Measurements from ENCODE around the gene PDE4B. TPM values are rescaled to one million over a fixed set of nuclear protein-coding genes. Genes with fewer than 3 reads are reported as not detected.

PDE4B gene
- total and polyA plus RNA-seq, 7 donors, result 1.6 to 17.2 (median 10.7) TPM

GRCh38 chr1:66282891-66283621, 490.4 kb downstream of the PDE4B start:
- no peak overlapping the region for H3K4me3 ChIP-seq
- no peaks in the 10 kb centered on the region for H3K36me3 ChIP-seq
- TF ChIP-seq POLR2A (IDR thresholded peaks at IDR 0.05) (no peak), EP300 (IDR thresholded peaks at IDR 0.05) (no peak), POLR2AphosphoS5 (IDR thresholded peaks at IDR 0.05) (no peak), CTCF (IDR thresholded peaks at IDR 0.05) (no peak)
- DNase-seq, result no peak
- no peaks in the 10 kb centered on the region for H3K27me3 ChIP-seq
- H3K9me3 ChIP-seq, result no peaks in the 10 kb centered on the region
- no peak overlapping the region for H3K27ac ChIP-seq
- intact Hi-C loops (cut with DNase I), result no loop called here
- WGBS, 2 donors, result 83 to 93% methylated on average over 3 of the region's 3 CpGs
- peaks cover 0 to 26% (median 6%) of the 10 kb centered on the region in 4 donors for H3K4me1 ChIP-seq

GRCh38 chr1:66283622-66284041, 490.9 kb downstream of the PDE4B start:
- Histone ChIP-seq H3K27ac (no peak overlapping the region), H3K4me1 (peaks cover 0 to 20% (median 6%) of the 10 kb centered on the region in 4 donors), H3K4me3 (no peak overlapping the region), H3K36me3 (no peaks in the 10 kb centered on the region), H3K9me3 (no peaks in the 10 kb centered on the region), H3K27me3 (no peaks in the 10 kb centered on the region)
- intact Hi-C loops (cut with DNase I), result no loop called here
- no peak for DNase-seq
- 65 to 86% methylated on average over 2 of the region's 2 CpGs for WGBS, 2 donors
- TF ChIP-seq CTCF (IDR thresholded peaks at IDR 0.05) (no peak), EP300 (IDR thresholded peaks at IDR 0.05) (no peak)

GRCh38 chr1:66284746-66285145, 492.1 kb downstream of the PDE4B start:
- Histone ChIP-seq H3K9me3 (no peaks in the 10 kb centered on the region), H3K36me3 (no peaks in the 10 kb centered on the region), H3K27ac (no peak overlapping the region), H3K27me3 (no peaks in the 10 kb centered on the region), H3K4me1 (peaks cover 0 to 14% (median 6%) of the 10 kb centered on the region in 4 donors), H3K4me3 (no peak overlapping the region)
- 67 to 93% methylated on average over 2 of the region's 2 CpGs for WGBS, 2 donors
- intact Hi-C loops (cut with DNase I), result no loop called here
- TF ChIP-seq POLR2AphosphoS5 (IDR thresholded peaks at IDR 0.05), result no peak
- TF ChIP-seq EP300 (IDR thresholded peaks at IDR 0.05), result no peak
- no peak for DNase-seq

GRCh38 chr1:66285618-66286270, 493.0 kb downstream of the PDE4B start:
- WGBS, 2 donors, result 31 to 54% methylated on average over 2 of the region's 2 CpGs
- intact Hi-C loops (cut with DNase I), result no loop called here
- no peak for TF ChIP-seq POLR2AphosphoS5 (IDR thresholded peaks at IDR 0.05)
- TF ChIP-seq EP300 (IDR thresholded peaks at IDR 0.05), result no peak
- TF ChIP-seq POLR2A (IDR thresholded peaks at IDR 0.05), result no peak
- no peak for TF ChIP-seq CTCF (IDR thresholded peaks at IDR 0.05)

GRCh38 chr1:66286307-66286706, 493.6 kb downstream of the PDE4B start:
- Histone ChIP-seq H3K27me3 (no peaks in the 10 kb centered on the region), H3K36me3 (no peaks in the 10 kb centered on the region), H3K9me3 (no peaks in the 10 kb centered on the region), H3K4me3 (no peak overlapping the region), H3K4me1 (peaks cover 0 to 16% (median 7%) of the 10 kb centered on the region in 4 donors), H3K27ac (no peak overlapping the region)
- intact Hi-C loops (cut with DNase I), result no loop called here
- no peak for DNase-seq
- no peak for TF ChIP-seq POLR2AphosphoS5 (IDR thresholded peaks at IDR 0.05)
- no peak for TF ChIP-seq CTCF (IDR thresholded peaks at IDR 0.05)
- TF ChIP-seq POLR2A (IDR thresholded peaks at IDR 0.05), result no peak

More at GRCh38 chr1:66285618-66286270, 493.0 kb downstream of the PDE4B start:
- Histone ChIP-seq H3K36me3 (no peaks in the 10 kb centered on the region), H3K4me3 (no peak overlapping the region), H3K4me1 (peaks cover 0 to 14% (median 6%) of the 10 kb centered on the region in 4 donors), H3K27me3 (no peaks in the 10 kb centered on the region), H3K27ac (no peak overlapping the region), H3K9me3 (no peaks in the 10 kb centered on the region)
- no peak for DNase-seq

All from sigmoid colon (tissue), 7 donors.